Neural cell (in vitro differentiated cells): ENCODE data around the gene ATP1B4. TPM values are rescaled to one million over a fixed set of nuclear protein-coding genes. Genes with fewer than 3 reads are reported as not detected.

ENCODE experiments used
- H2AFZ ChIP-seq: fragments of 200-600, 300-800 bp; sonication (generic), shearing (Covaris generic); 2 replicates; pipeline ENCODE4 v1.6.0; 2014; ENCODE audit warnings: low read depth, mild to moderate bottlenecking, antibody characterized with exemption, low read length, moderate library complexity
- H3F3A ChIP-seq: fragments of 200-600 bp; shearing (Covaris generic); 2 replicates; pipeline ENCODE4 v1.6.1; 2016; ENCODE audit warnings: mild to moderate bottlenecking, moderate library complexity, mixed read lengths, antibody characterized with exemption, low read length; ENCODE audit not compliant: insufficient read depth, poor library complexity, severe bottlenecking
- H3K27ac ChIP-seq: fragments of 200-600, 300-800 bp; sonication (generic), shearing (Covaris generic); 2 replicates; pipeline ENCODE4 v1.5.1; 2014; ENCODE audit warnings: mild to moderate bottlenecking, low read length, moderate library complexity
- H3K27me3 ChIP-seq: fragments of 300-800, 200-600 bp; sonication (generic), shearing (Covaris generic); 2 replicates; pipeline ENCODE4 v1.6.0; 2014; ENCODE audit warnings: mild to moderate bottlenecking, low read depth, low read length, moderate library complexity; ENCODE audit not compliant: insufficient read depth
- H3K36me3 ChIP-seq: fragments of 300-800, 200-600 bp; sonication (generic), shearing (Covaris generic); 2 replicates; pipeline ENCODE4 v1.5.1; 2014; ENCODE audit warnings: mild to moderate bottlenecking, antibody characterized with exemption, low read length, moderate library complexity; ENCODE audit not compliant: insufficient read depth
- H3K4me2 ChIP-seq: fragments of 300-800, 200-600 bp; sonication (generic), shearing (Covaris generic); 2 replicates; pipeline ENCODE4 v1.6.0; 2014; ENCODE audit warnings: mild to moderate bottlenecking, low read length
- H3K4me3 ChIP-seq: fragments of 300-800, 200-600 bp; sonication (generic), shearing (Covaris generic); 2 replicates; pipeline ENCODE4 v1.5.1; 2014; ENCODE audit warnings: mild to moderate bottlenecking, low read length, moderate library complexity
- H3K79me2 ChIP-seq: fragments of 200-600 bp; shearing (Covaris generic); replicated peaks from 2 replicates; pipeline ENCODE4 v1.6.0; 2014; ENCODE audit warnings: mild to moderate bottlenecking, low read length, moderate library complexity; ENCODE audit not compliant: insufficient read depth
- H3K9ac ChIP-seq: fragments of 300-800, 200-600 bp; sonication (generic), shearing (Covaris generic); 2 replicates; pipeline ENCODE4 v1.6.1; 2016; ENCODE audit warnings: mild to moderate bottlenecking, low read length, mixed read lengths
- H3K9me2 ChIP-seq: fragments of 200-600 bp; shearing (Covaris generic); 2 replicates; pipeline ENCODE4 v1.6.1; 2016; ENCODE audit warnings: mild to moderate bottlenecking, low read length, mixed read lengths; ENCODE audit not compliant: insufficient read depth
- H3K9me3 ChIP-seq: fragments of 200-600, 300-800 bp; sonication (generic), shearing (Covaris generic); 2 replicates; pipeline ENCODE4 v1.6.1; 2016; ENCODE audit warnings: mild to moderate bottlenecking, mixed run types, low read length, moderate library complexity, mixed read lengths
- H4K20me1 ChIP-seq: fragments of 200-600 bp; shearing (Covaris generic); 2 replicates; pipeline ENCODE4 v1.6.1; 2016; ENCODE audit warnings: mild to moderate bottlenecking, mixed run types; ENCODE audit not compliant: insufficient read depth
- CTCF ChIP-seq: fragments of 450-650 bp; IDR thresholded peaks from 2 replicates; pipeline ENCODE4 v1.5.1; 2014; ENCODE audit warnings: antibody characterized with exemption, mild to moderate bottlenecking, moderate library complexity; ENCODE audit not compliant: poor library complexity, severe bottlenecking
- EP300 ChIP-seq: fragments of 450-650 bp; conservative IDR thresholded peaks from 2 replicates; pipeline ENCODE4 v1.6.1; 2014; ENCODE audit warnings: antibody characterized with exemption, mild to moderate bottlenecking, moderate library complexity; ENCODE audit not compliant: poor library complexity, severe bottlenecking
- EZH2 ChIP-seq: fragments of 200-600, 300-800 bp; shearing (Covaris generic), sonication (generic); IDR thresholded peaks from 2 replicates; pipeline ENCODE4 v1.6.1; 2014; ENCODE audit warnings: antibody characterized with exemption, low read length, borderline replicate concordance, mild to moderate bottlenecking; ENCODE audit not compliant: insufficient read depth, poor library complexity, severe bottlenecking
- MXI1 ChIP-seq: fragments of 450-650 bp; conservative IDR thresholded peaks from 2 replicates; pipeline ENCODE4 v1.6.1; 2014; ENCODE audit warnings: antibody characterized with exemption, mild to moderate bottlenecking; ENCODE audit not compliant: poor library complexity, severe bottlenecking
- POLR2AphosphoS5 ChIP-seq: IDR thresholded peaks from 2 replicates; pipeline ENCODE4 v1.6.1; 2012
- RAD21 ChIP-seq: fragments of 450-650 bp; conservative IDR thresholded peaks from 2 replicates; pipeline ENCODE4 v1.6.1; 2014; ENCODE audit warnings: antibody characterized with exemption, mild to moderate bottlenecking, moderate library complexity
- REST ChIP-seq: IDR thresholded peaks from 2 replicates; pipeline ENCODE4 v1.6.1; 2012; ENCODE audit warnings: borderline replicate concordance
- SMC3 ChIP-seq: fragments of 450-650 bp; conservative IDR thresholded peaks from 2 replicates; pipeline ENCODE4 v1.6.1; 2014; ENCODE audit warnings: antibody characterized with exemption, mild to moderate bottlenecking, moderate library complexity; ENCODE audit not compliant: poor library complexity
- TAF1 ChIP-seq: IDR thresholded peaks from 2 replicates; pipeline ENCODE4 v1.6.1; 2012; ENCODE audit warnings: low read depth
- polyA plus RNA-seq: library from polyadenylated mRNA; depleted of rRNA; stranded (reverse); fragments of >200 nt; gene quantifications from 2 replicates; pipeline ENCODE4 v1.2.3, GENCODE V29; 2014

The ATP1B4 gene
- polyA plus RNA-seq, 1 donor from 2014 or later: not detected

GRCh38 chrX:120334603-120335002 is 27.3 kb upstream of the ATP1B4 start:
- Histone ChIP-seq H3K9me3 (no peaks in the 10 kb centered on the region), H4K20me1 (no peaks in the 10 kb centered on the region), H3K79me2 (no peaks in the 10 kb centered on the region)

GRCh38 chrX:120335289-120335688 is 26.6 kb upstream of the ATP1B4 start:
- Histone ChIP-seq H3K27me3 (no peaks in the 10 kb centered on the region), H3K4me2 (no peak overlapping the region), H3K9me2 (no peaks in the 10 kb centered on the region), H3K79me2 (no peaks in the 10 kb centered on the region), H2AFZ (no peak overlapping the region), H3K4me3 (no peak overlapping the region), H3K27ac (no peak overlapping the region), H3K9me3 (no peaks in the 10 kb centered on the region), H3K9ac (no peak overlapping the region), H3F3A (no peaks in the 10 kb centered on the region), H4K20me1 (no peaks in the 10 kb centered on the region), H3K36me3 (no peaks in the 10 kb centered on the region)
- TF ChIP-seq TAF1 (no peak), REST (no peak), MXI1 (no peak)

More at GRCh38 chrX:120334603-120335002, 27.3 kb upstream of the ATP1B4 start:
- Histone ChIP-seq H3K27me3 (no peaks in the 10 kb centered on the region), H3K36me3 (no peaks in the 10 kb centered on the region), H3K9ac (no peak overlapping the region), H2AFZ (no peak overlapping the region), H3K4me3 (no peak overlapping the region), H3F3A (no peaks in the 10 kb centered on the region), H3K9me2 (no peaks in the 10 kb centered on the region), H3K4me2 (no peak overlapping the region), H3K27ac (no peak overlapping the region)
- no peak for TF ChIP-seq RAD21
- TF ChIP-seq EZH2: no peak
- TF ChIP-seq REST: no peak
- TF ChIP-seq POLR2AphosphoS5: no peak
- TF ChIP-seq SMC3: no peak
- TF ChIP-seq MXI1: no peak
- TF ChIP-seq TAF1: no peak
- TF ChIP-seq EP300: no peak
- no peak for TF ChIP-seq CTCF
